ENCODE measurements around the gene CCNH. TPM values are rescaled to one million over a fixed set of nuclear protein-coding genes. Genes with fewer than 3 reads are reported as not detected.

Gene CCNH
- total RNA-seq, 8 experiments from 2014 or later, result 45.5 to 103 (median 74.3) TPM

DNA sequence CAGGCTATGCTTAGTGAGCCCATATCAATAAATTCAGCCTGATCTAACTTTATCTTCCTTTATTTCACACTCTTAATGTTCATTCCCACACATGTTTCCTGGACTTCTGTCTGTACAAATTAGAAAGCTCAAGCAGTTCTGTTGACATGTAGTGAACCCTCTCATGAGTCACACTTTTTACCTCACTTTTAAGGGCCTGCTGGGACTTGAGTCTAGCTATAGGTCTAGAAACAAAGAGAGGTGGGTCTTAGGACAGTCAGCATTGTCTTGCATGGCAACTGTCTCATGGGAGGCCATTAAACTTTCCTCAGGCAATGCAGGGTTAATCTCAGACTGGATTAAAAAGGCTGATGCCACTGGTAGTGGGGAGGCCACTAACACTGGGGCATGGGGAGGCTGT lies 8.6 kb upstream of the CCNH start:
- Histone ChIP-seq H3K4me3 (no peak overlapping the region), H3K27ac (no peak overlapping the region), H3K4me1 (replicated peaks in 1 of 2) (no peaks in the 10 kb centered on the region)
- in situ Hi-C loops (cut with MboI; ENCODE audit: low pct_unique_long_range_greater_than_20kb in 2 of 9, low sequenced_read_pairs in 9 of 9, unreplicated experiment in 9 of 9), result loop anchor here in 5 of 9 experiments (25.0 kb wide), 2 partner anchors 1266 to 1291 kb away; no protein-coding TSS in a partner anchor
- no peak for ATAC-seq (replicated peaks in 6 of 8)

DNA sequence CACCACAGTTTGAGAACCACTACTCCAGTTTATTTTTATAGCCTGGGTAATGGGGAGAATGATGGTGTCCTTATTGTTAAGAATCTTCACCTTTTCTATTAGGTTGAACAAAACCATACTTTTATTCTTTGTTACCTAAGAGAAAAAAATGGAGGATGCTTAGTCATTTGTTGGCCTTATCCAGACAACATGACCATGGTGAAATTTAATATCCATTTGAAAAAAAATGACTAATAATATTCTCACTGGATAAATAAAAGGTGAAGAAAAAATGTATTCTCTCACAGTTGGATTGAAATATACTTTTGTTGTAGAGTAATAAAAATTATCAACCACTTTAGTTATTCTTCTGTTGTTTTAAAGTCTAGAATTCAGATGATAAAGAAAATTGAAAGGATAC lies 5.8 kb upstream of the CCNH start:
- in situ Hi-C loops (cut with MboI; ENCODE audit: low pct_unique_long_range_greater_than_20kb in 2 of 9, low sequenced_read_pairs in 9 of 9, unreplicated experiment in 9 of 9), result loop anchor here in 6 of 9 experiments (10.0 to 25.0 kb wide), 3 partner anchors 1246 to 1294 kb away; no protein-coding TSS in a partner anchor
- no peak for ATAC-seq (replicated peaks in 6 of 8)
- Histone ChIP-seq H3K4me3 (no peak overlapping the region), H3K27ac (no peak overlapping the region), H3K4me1 (replicated peaks in 1 of 2) (peaks cover 3 to 4% of the 10 kb centered on the region in 2 donors)

GRCh38 chr5:87413343-87413645 lies 564 bp upstream of the CCNH start:
- WGBS, 10 experiments, result 0 to 50% (median 31%) methylated on average over 1 to 3 of the region's 3 CpGs; no CpG with 5 or more reads in 1 of the 10 experiments
- in situ Hi-C loops (cut with MboI; ENCODE audit: low pct_unique_long_range_greater_than_20kb in 2 of 9, low sequenced_read_pairs in 9 of 9, unreplicated experiment in 9 of 9), result loop anchor here in 6 of 9 experiments (10.0 to 25.0 kb wide), 3 partner anchors 1252 to 1299 kb away; no protein-coding TSS in a partner anchor
- H3K4me3 ChIP-seq, result peak overlapping the region; percentile 60 to 90 (median 87)
- peak overlapping the region; percentile 14 to 52 for H3K27ac ChIP-seq
- peak in 2 of 8 experiments; percentile 5 to 6 for ATAC-seq (replicated peaks in 6 of 8)
- peaks cover 8 to 14% of the 10 kb centered on the region in 2 donors for H3K4me1 ChIP-seq (replicated peaks in 1 of 2)

- Histone ChIP-seq H3K4me3 (peak overlapping the region; percentile 60 to 90 (median 87)), H3K27ac (peak overlapping the region; percentile 81 to 88), H3K4me1 (replicated peaks in 1 of 2) (peaks cover 8 to 14% of the 10 kb centered on the region in 2 donors)
- 0 to 19% (median 0%) methylated on average over 5 to 28 of the region's 29 CpGs; no CpG with 5 or more reads in 1 of the 10 experiments for WGBS, 10 experiments
- ATAC-seq (replicated peaks in 6 of 8), result peak; percentile 3 to 25 (median 10)
- in situ Hi-C loops (cut with MboI; ENCODE audit: low pct_unique_long_range_greater_than_20kb in 2 of 9, low sequenced_read_pairs in 9 of 9, unreplicated experiment in 9 of 9), result loop anchor here in 6 of 9 experiments (10.0 to 25.0 kb wide), 3 partner anchors 1253 to 1300 kb away; no protein-coding TSS in a partner anchor
Observed at GRCh38 chr5:87411973-87412629, 629 bp downstream of the CCNH start.

DNA sequence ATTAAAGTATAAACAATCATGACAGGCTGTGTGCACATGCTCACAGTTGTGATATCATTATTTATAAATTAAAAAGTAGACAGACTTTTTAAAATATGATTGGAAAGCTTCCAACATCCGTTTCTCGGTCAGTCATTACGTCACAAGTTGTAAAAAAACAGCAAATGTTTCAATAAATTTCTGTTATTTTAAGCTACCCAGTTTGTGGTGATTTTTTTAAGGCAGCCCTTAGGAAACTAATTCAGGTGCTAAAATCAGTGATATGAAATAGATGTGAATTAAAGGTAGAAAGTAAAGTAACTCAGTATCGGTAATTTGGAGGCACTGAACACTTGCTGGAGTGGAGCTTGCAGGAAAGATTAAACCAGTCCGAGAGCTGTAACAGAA lies 1.2 kb downstream of the CCNH start:
- Histone ChIP-seq H3K4me1 (replicated peaks in 1 of 2) (peaks cover 8 to 14% of the 10 kb centered on the region in 2 donors), H3K27ac (no peak overlapping the region), H3K4me3 (peak overlapping the region; percentile 60 to 90 (median 87))
- no peak for ATAC-seq (replicated peaks in 6 of 8)
- 0 to 54% (median 34%) methylated on average over 3 to 5 of the region's 5 CpGs; no CpG with 5 or more reads in 1 of the 10 experiments for WGBS, 10 experiments
- in situ Hi-C loops (cut with MboI; ENCODE audit: low pct_unique_long_range_greater_than_20kb in 2 of 9, low sequenced_read_pairs in 9 of 9, unreplicated experiment in 9 of 9), result loop anchor here in 6 of 9 experiments (10.0 to 25.0 kb wide), 3 partner anchors 1253 to 1301 kb away; no protein-coding TSS in a partner anchor

GRCh38 chr5:87410931-87411330 lies 1.8 kb downstream of the CCNH start:
- peaks cover 8 to 14% of the 10 kb centered on the region in 2 donors for H3K4me1 ChIP-seq (replicated peaks in 1 of 2)
- no peak for ATAC-seq (replicated peaks in 6 of 8)
- in situ Hi-C loops (cut with MboI; ENCODE audit: low pct_unique_long_range_greater_than_20kb in 2 of 9, low sequenced_read_pairs in 9 of 9, unreplicated experiment in 9 of 9), result loop anchor here in 6 of 9 experiments (10.0 to 25.0 kb wide), 3 partner anchors 1254 to 1301 kb away; no protein-coding TSS in a partner anchor
- 0 to 90% (median 62%) methylated on average over 1 of the region's 1 CpG; no CpG with 5 or more reads in 4 of the 10 experiments for WGBS, 10 experiments
- peak overlapping the region in 1 of 5 donors; percentile 87 for H3K4me3 ChIP-seq
- H3K27ac ChIP-seq, result no peak overlapping the region

DNA sequence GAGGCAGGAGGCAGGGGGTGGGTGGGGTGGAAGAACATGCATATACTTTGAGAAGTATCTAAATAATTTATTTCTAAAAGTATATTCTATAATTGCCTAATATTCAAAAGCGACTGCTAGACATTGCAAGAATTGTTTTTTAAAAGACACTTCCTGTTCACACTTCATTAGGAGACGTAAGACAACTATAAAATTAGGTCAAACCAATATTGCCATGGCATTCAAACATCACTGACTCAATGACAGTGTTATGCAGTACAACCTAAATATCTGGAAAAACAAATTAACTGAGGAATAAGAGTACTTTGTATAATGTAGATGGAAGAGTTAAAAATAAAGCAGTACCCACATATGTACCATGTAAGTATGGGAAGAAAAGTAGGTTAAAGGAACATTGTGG lies 4.5 kb downstream of the CCNH start:
- in situ Hi-C loops (cut with MboI; ENCODE audit: low pct_unique_long_range_greater_than_20kb in 2 of 9, low sequenced_read_pairs in 9 of 9, unreplicated experiment in 9 of 9), result loop anchor here in 5 of 9 experiments (25.0 kb wide), 2 partner anchors 1279 to 1304 kb away; no protein-coding TSS in a partner anchor
- 47 to 100% (median 83%) methylated on average over 1 to 2 of the region's 2 CpGs; no CpG with 5 or more reads in 1 of the 10 experiments for WGBS, 10 experiments
- H3K4me3 ChIP-seq, result no peak overlapping the region
- ATAC-seq (replicated peaks in 6 of 8), result no peak
- H3K4me1 ChIP-seq (replicated peaks in 1 of 2), result peaks cover under 1 to 9% of the 10 kb centered on the region in 2 donors
- no peak overlapping the region for H3K27ac ChIP-seq

- Histone ChIP-seq H3K4me3 (no peak overlapping the region), H3K27ac (no peak overlapping the region), H3K4me1 (replicated peaks in 1 of 2) (peaks cover 0 to under 1% of the 10 kb centered on the region in 2 donors)
- WGBS, 10 experiments, result 100% methylated on average over 1 to 2 of the region's 2 CpGs; no CpG with 5 or more reads in 3 of the 10 experiments
- in situ Hi-C loops (cut with MboI; ENCODE audit: low pct_unique_long_range_greater_than_20kb in 2 of 9, low sequenced_read_pairs in 9 of 9, unreplicated experiment in 9 of 9), result loop anchor here in 5 of 9 experiments (25.0 kb wide), 2 partner anchors 1282 to 1307 kb away; no protein-coding TSS in a partner anchor
- ATAC-seq (replicated peaks in 6 of 8), result no peak
Observed at GRCh38 chr5:87405472-87406155, 7.1 kb downstream of the CCNH start.

- in situ Hi-C loops (cut with MboI; ENCODE audit: low pct_unique_long_range_greater_than_20kb in 2 of 9, low sequenced_read_pairs in 9 of 9, unreplicated experiment in 9 of 9), result loop anchor here in 5 of 9 experiments (25.0 kb wide), 2 partner anchors 1283 to 1308 kb away; no protein-coding TSS in a partner anchor
- no peak overlapping the region for H3K27ac ChIP-seq
- ATAC-seq (replicated peaks in 6 of 8), result no peak
- 80 to 100% (median 98%) methylated on average over 2 of the region's 2 CpGs; no CpG with 5 or more reads in 2 of the 10 experiments for WGBS, 10 experiments
- no peaks in the 10 kb centered on the region for H3K4me1 ChIP-seq (replicated peaks in 1 of 2)
- H3K4me3 ChIP-seq, result no peak overlapping the region
Observed at GRCh38 chr5:87404359-87404758, 8.4 kb downstream of the CCNH start.

DNA sequence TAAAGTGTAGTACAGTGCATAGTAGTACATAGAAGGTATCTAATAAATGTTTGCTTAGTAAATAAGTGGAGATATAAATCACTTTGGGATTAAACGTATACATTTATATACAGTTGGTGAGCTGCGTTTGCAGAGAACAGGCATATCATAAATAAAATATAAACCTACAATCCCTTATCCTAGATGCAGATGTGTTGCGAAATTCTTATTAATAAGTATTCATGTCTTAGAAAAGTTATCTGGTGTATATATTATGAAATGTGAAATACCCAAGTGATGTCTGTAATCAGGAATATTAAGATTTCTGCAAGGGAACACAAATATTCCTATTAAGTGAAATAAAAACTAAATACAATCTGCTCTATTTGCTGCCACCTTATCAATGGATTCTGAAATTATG lies 8.8 kb downstream of the CCNH start:
- no peaks in the 10 kb centered on the region for H3K4me1 ChIP-seq (replicated peaks in 1 of 2)
- no peak overlapping the region for H3K27ac ChIP-seq
- in situ Hi-C loops (cut with MboI; ENCODE audit: low pct_unique_long_range_greater_than_20kb in 2 of 9, low sequenced_read_pairs in 9 of 9, unreplicated experiment in 9 of 9), result loop anchor here in 5 of 9 experiments (25.0 kb wide), 2 partner anchors 1283 to 1308 kb away; no protein-coding TSS in a partner anchor
- ATAC-seq (replicated peaks in 6 of 8), result no peak
- 69 to 100% (median 96%) methylated on average over 1 to 3 of the region's 3 CpGs; no CpG with 5 or more reads in 2 of the 10 experiments for whole genome bisulfite sequencing, 10 experiments
- H3K4me3 ChIP-seq, result no peak overlapping the region

DNA sequence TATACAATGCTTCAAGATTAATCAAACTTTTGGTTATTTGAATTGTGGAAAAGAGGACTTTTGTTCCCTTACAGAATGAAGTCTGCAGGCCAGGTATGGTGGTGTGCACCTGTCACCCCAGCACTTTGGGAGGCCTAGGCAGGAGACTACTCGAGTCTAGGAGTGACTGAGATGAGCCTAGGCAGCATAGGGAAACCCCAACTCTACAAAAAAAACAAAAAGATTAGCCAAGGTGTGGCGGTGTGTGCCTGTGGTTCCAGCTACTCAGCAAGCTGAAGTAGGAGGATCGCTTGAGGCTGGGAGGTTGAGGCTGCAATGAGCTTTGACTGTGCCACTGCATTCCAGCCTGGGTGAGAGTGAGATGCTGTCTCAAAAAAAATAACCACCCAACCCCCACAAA lies 9.3 kb downstream of the CCNH start:
- WGBS, 10 experiments, result 79 to 100% (median 90%) methylated on average over 1 to 3 of the region's 3 CpGs; no CpG with 5 or more reads in 2 of the 10 experiments

DNA sequence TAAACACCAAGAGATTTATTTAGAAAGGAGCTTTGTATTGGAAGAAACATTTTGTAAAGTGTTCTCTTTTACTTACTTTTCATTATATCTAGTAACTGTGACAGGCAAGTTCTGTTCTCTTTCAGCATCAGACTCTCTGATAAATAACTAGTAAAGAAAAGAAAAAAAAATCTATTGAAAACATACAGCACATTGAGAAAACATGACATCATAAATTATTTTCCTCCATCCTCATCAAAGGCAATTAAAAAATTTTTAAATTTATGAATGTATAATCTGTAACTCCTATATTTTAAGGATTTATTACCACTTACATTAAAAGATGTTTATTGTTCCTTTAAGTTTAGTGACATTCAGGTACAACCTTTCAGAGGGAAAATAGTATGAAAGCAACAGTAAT lies 11.1 kb downstream of the CCNH start:
- Histone ChIP-seq H3K4me1 (replicated peaks in 1 of 2) (no peaks in the 10 kb centered on the region), H3K4me3 (no peak overlapping the region), H3K27ac (no peak overlapping the region)
- in situ Hi-C loops (cut with MboI; ENCODE audit: low pct_unique_long_range_greater_than_20kb in 2 of 9, low sequenced_read_pairs in 9 of 9, unreplicated experiment in 9 of 9), result loop anchor here in 5 of 9 experiments (25.0 kb wide), 2 partner anchors 1286 to 1311 kb away; no protein-coding TSS in a partner anchor
- no peak for ATAC-seq (replicated peaks in 6 of 8)

More for the DNA sequence above, 9.3 kb downstream of the CCNH start:
- Histone ChIP-seq H3K4me3 (no peak overlapping the region), H3K27ac (no peak overlapping the region), H3K4me1 (replicated peaks in 1 of 2) (no peaks in the 10 kb centered on the region)
- in situ Hi-C loops (cut with MboI; ENCODE audit: low pct_unique_long_range_greater_than_20kb in 2 of 9, low sequenced_read_pairs in 9 of 9, unreplicated experiment in 9 of 9), result loop anchor here in 5 of 9 experiments (25.0 kb wide), 2 partner anchors 1284 to 1309 kb away; no protein-coding TSS in a partner anchor
- ATAC-seq (replicated peaks in 6 of 8), result no peak

Data from motor neuron (in vitro differentiated cells).